ENCODE results near the gene OR51B5. TPM values are rescaled to one million over a fixed set of nuclear protein-coding genes. Genes with fewer than 3 reads are reported as not detected.

Gene OR51B5
- polyA plus RNA-seq, 1 donor from 2014 or later: not detected

DNA sequence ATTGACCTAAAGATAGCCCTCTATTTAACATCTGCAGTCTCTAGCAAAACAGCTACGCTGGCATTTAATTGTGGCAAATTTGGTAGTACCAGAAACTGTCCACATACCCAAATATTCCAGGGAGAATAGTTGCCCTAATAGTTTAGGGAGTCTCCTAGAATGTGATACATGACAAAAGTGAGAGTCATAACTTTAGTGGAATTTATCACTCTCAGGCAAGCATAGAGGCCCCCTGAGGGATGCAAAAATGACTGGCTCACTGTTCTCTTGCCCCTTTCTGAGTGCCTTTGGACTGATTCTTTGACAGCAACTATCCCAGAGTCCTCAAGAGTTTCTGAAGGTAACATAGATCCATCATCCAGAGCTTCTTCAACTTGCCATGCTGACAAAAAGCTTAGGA lies 39.3 kb downstream of the OR51B5 start:
- H3K27ac ChIP-seq (ENCODE audit: low read length): no peak overlapping the region
- no peak overlapping the region for H2AFZ ChIP-seq (ENCODE audit: low read depth, low read length)
- no peak overlapping the region for H3K9ac ChIP-seq (ENCODE audit: low read length)
- H3K36me3 ChIP-seq (ENCODE audit: insufficient read depth, low read length): no peaks in the 10 kb centered on the region
- no peaks in the 10 kb centered on the region for H3K9me2 ChIP-seq (ENCODE audit: insufficient read depth, low read length)
- no peaks in the 10 kb centered on the region for H3K27me3 ChIP-seq (ENCODE audit: insufficient read depth, low read depth, low read length)
- H3K9me3 ChIP-seq (ENCODE audit: low read length): no peaks in the 10 kb centered on the region
- H4K20me1 ChIP-seq (ENCODE audit: insufficient read depth): no peaks in the 10 kb centered on the region
- no peak for TF ChIP-seq SMC3 (conservative IDR thresholded peaks at IDR 0.05; ENCODE audit: poor library complexity)
- TF ChIP-seq, protein P1, sequence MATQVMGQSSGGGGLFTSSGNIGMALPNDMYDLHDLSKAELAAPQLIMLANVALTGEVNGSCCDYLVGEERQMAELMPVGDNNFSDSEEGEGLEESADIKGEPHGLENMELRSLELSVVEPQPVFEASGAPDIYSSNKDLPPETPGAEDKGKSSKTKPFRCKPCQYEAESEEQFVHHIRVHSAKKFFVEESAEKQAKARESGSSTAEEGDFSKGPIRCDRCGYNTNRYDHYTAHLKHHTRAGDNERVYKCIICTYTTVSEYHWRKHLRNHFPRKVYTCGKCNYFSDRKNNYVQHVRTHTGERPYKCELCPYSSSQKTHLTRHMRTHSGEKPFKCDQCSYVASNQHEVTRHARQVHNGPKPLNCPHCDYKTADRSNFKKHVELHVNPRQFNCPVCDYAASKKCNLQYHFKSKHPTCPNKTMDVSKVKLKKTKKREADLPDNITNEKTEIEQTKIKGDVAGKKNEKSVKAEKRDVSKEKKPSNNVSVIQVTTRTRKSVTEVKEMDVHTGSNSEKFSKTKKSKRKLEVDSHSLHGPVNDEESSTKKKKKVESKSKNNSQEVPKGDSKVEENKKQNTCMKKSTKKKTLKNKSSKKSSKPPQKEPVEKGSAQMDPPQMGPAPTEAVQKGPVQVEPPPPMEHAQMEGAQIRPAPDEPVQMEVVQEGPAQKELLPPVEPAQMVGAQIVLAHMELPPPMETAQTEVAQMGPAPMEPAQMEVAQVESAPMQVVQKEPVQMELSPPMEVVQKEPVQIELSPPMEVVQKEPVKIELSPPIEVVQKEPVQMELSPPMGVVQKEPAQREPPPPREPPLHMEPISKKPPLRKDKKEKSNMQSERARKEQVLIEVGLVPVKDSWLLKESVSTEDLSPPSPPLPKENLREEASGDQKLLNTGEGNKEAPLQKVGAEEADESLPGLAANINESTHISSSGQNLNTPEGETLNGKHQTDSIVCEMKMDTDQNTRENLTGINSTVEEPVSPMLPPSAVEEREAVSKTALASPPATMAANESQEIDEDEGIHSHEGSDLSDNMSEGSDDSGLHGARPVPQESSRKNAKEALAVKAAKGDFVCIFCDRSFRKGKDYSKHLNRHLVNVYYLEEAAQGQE (IDR thresholded peaks at IDR 0.05; ENCODE audit: borderline replicate concordance): no peak
- TF ChIP-seq EZH2 (IDR thresholded peaks at IDR 0.05; ENCODE audit: borderline replicate concordance, insufficient read depth, low read length, poor library complexity, severe bottlenecking): no peak
- no peak for TF ChIP-seq RAD21 (conservative IDR thresholded peaks at IDR 0.05)
- TF ChIP-seq CTCF (IDR thresholded peaks at IDR 0.05; ENCODE audit: poor library complexity, severe bottlenecking): no peak
- no peak for TF ChIP-seq TAF1 (IDR thresholded peaks at IDR 0.05; ENCODE audit: low read depth)
- TF ChIP-seq EP300 (conservative IDR thresholded peaks at IDR 0.05; ENCODE audit: poor library complexity, severe bottlenecking): no peak
- no peak for TF ChIP-seq MXI1 (conservative IDR thresholded peaks at IDR 0.05; ENCODE audit: poor library complexity, severe bottlenecking)
- no peak for TF ChIP-seq POLR2AphosphoS5 (IDR thresholded peaks at IDR 0.05)
- no peak overlapping the region for H3K4me3 ChIP-seq (ENCODE audit: low read length)
- H3K4me2 ChIP-seq (ENCODE audit: low read length): no peak overlapping the region
- no peaks in the 10 kb centered on the region for H3K79me2 ChIP-seq (replicated peaks; ENCODE audit: insufficient read depth, low read length)
- no peaks in the 10 kb centered on the region for H3F3A ChIP-seq (ENCODE audit: insufficient read depth, low read length, poor library complexity, severe bottlenecking)

DNA sequence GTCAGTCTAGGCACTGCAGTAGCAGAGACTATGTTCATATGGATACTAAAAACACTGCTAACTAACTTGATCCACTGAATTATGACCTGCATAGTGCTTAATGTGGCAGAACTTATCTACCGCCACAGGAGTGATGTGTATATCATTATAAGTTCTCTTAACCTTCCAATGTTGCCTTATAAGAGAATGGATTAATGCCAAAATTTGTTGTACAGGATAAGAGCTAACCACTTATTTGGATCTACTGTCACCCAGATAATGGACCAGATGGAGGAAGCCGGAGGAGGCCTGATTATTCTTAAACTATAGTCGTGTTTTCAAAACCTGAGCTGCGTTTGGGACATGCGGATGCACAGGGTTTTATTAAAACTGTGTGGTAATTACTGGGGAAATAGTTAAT lies 39.7 kb downstream of the OR51B5 start:
- Histone ChIP-seq H2AFZ (ENCODE audit: low read depth, low read length) (no peak overlapping the region), H3K4me2 (ENCODE audit: low read length) (no peak overlapping the region), H3K9me3 (ENCODE audit: low read length) (no peaks in the 10 kb centered on the region), H4K20me1 (ENCODE audit: insufficient read depth) (no peaks in the 10 kb centered on the region), H3K4me3 (ENCODE audit: low read length) (no peak overlapping the region), H3K79me2 (replicated peaks; ENCODE audit: insufficient read depth, low read length) (no peaks in the 10 kb centered on the region), H3K36me3 (ENCODE audit: insufficient read depth, low read length) (no peaks in the 10 kb centered on the region), H3K9ac (ENCODE audit: low read length) (no peak overlapping the region), H3K9me2 (ENCODE audit: insufficient read depth, low read length) (no peaks in the 10 kb centered on the region), H3K27ac (ENCODE audit: low read length) (no peak overlapping the region), H3F3A (ENCODE audit: insufficient read depth, low read length, poor library complexity, severe bottlenecking) (no peaks in the 10 kb centered on the region), H3K27me3 (ENCODE audit: insufficient read depth, low read depth, low read length) (no peaks in the 10 kb centered on the region)
- no peak for TF ChIP-seq POLR2AphosphoS5 (IDR thresholded peaks at IDR 0.05)
- no peak for TF ChIP-seq EZH2 (IDR thresholded peaks at IDR 0.05; ENCODE audit: borderline replicate concordance, insufficient read depth, low read length, poor library complexity, severe bottlenecking)
- no peak for TF ChIP-seq TAF1 (IDR thresholded peaks at IDR 0.05; ENCODE audit: low read depth)
- no peak for TF ChIP-seq SMC3 (conservative IDR thresholded peaks at IDR 0.05; ENCODE audit: poor library complexity)
- TF ChIP-seq EP300 (conservative IDR thresholded peaks at IDR 0.05; ENCODE audit: poor library complexity, severe bottlenecking): no peak
- no peak for TF ChIP-seq MXI1 (conservative IDR thresholded peaks at IDR 0.05; ENCODE audit: poor library complexity, severe bottlenecking)
- TF ChIP-seq, protein P1 (IDR thresholded peaks at IDR 0.05; ENCODE audit: borderline replicate concordance): no peak
- no peak for TF ChIP-seq CTCF (IDR thresholded peaks at IDR 0.05; ENCODE audit: poor library complexity, severe bottlenecking)
- TF ChIP-seq RAD21 (conservative IDR thresholded peaks at IDR 0.05): no peak

Measured in neural cell (in vitro differentiated cells).